H1 (cell line): Measurements from ENCODE around the gene EGFR. TPM values are rescaled to one million over a fixed set of nuclear protein-coding genes. Genes with fewer than 3 reads are reported as not detected.

ENCODE experiments used
- CTCF ChIA-PET: fragments of 300-600 bp; sonication (Branson Sonifier 250); formaldehyde crosslinking; loops from one replicate; lab custom pipeline; 2021; ENCODE audit not compliant: partially characterized antibody; lab: Charles Lee
- POLR2A ChIA-PET: fragments of 300-600 bp; sonication (Branson Sonifier 250); formaldehyde crosslinking; loops from one replicate; lab custom pipeline; 2021; ENCODE audit warnings: inconsistent platforms; ENCODE audit not compliant: partially characterized antibody; lab: Charles Lee
- DNase-seq, 2 experiments: peaks; one replicate each; pipeline versions ENCODE4 v3.0.0 to v3.0.0-alpha.2; 2010 to 2022; ENCODE audit warnings: low spot score in 2 of 2, low read depth in 1 of 2, mixed read lengths in 1 of 2
- FAIRE-seq: peaks from 2 replicates; lab custom pipeline; 2011; peaks lifted over from hg19 to GRCh38; lab: Jason Lieb, UNC
- H2AFZ ChIP-seq: 2 replicates; pipeline ENCODE4 v1.8.1; 2012; ENCODE audit warnings: low read length, inconsistent platforms
- H2AK5ac ChIP-seq: 2 replicates; pipeline ENCODE4 v1.6.1; 2013; ENCODE audit warnings: low read depth, low read length
- H2BK120ac ChIP-seq: replicated peaks from 2 replicates; pipeline ENCODE3; 2013; ENCODE audit warnings: low read depth, low read length, inconsistent platforms
- H2BK12ac ChIP-seq: 2 replicates; pipeline ENCODE4 v1.6.1; 2013; ENCODE audit warnings: low read depth, low read length
- H2BK15ac ChIP-seq: 2 replicates; pipeline ENCODE4 v1.6.1; 2013; ENCODE audit warnings: low read length
- H2BK20ac ChIP-seq: 2 replicates; pipeline ENCODE4 v1.6.1; 2013; ENCODE audit warnings: low read length
- H2BK5ac ChIP-seq: 2 replicates; pipeline ENCODE4 v1.6.1; 2013; ENCODE audit warnings: low read depth, low read length
- H3K14ac ChIP-seq: 2 replicates; pipeline ENCODE4 v1.6.1; 2013; ENCODE audit warnings: inconsistent platforms; ENCODE audit not compliant: insufficient read length
- H3K18ac ChIP-seq: 2 replicates; pipeline ENCODE4 v1.6.1; 2013; ENCODE audit warnings: low read length; ENCODE audit errors: extremely low read depth
- H3K23ac ChIP-seq: 2 replicates; pipeline ENCODE4 v1.6.1; 2013; ENCODE audit warnings: inconsistent platforms; ENCODE audit not compliant: insufficient read length
- H3K23me2 ChIP-seq: 2 replicates; pipeline ENCODE4 v1.6.1; 2013; ENCODE audit warnings: low read depth, low read length
- H3K27ac ChIP-seq: 2 replicates; pipeline ENCODE4 v1.6.1; 2011; ENCODE audit warnings: low read depth, low read length, inconsistent platforms
- H3K27me3 ChIP-seq, 4 experiments: replicated peaks in 1 of 4; 1 replicate in 1 of 4; 2 replicates in 3 of 4; pipeline versions ENCODE4 v1.6.1 to v1.8.1; 2011 to 2013; ENCODE audit warnings: low read length in 3 of 4, mild to moderate bottlenecking in 3 of 4, inconsistent platforms in 2 of 4, mixed read lengths in 2 of 4, moderate library complexity in 1 of 4; ENCODE audit not compliant: control insufficient read depth in 3 of 4, insufficient read depth in 3 of 4; ENCODE audit errors: extremely low read depth in 1 of 4
- H3K36me3 ChIP-seq, 4 experiments: 2 replicates each; pipeline versions ENCODE4 v1.6.1 to v1.8.1; 2011 to 2013; ENCODE audit warnings: mild to moderate bottlenecking in 4 of 4, low read length in 3 of 4, moderate library complexity in 2 of 4, control low read depth in 1 of 4, inconsistent platforms in 1 of 4; ENCODE audit not compliant: insufficient read depth in 4 of 4, control insufficient read depth in 2 of 4
- H3K4ac ChIP-seq: replicated peaks from 2 replicates; pipeline ENCODE3; 2013; ENCODE audit warnings: low read length, low read depth, mixed read lengths, inconsistent platforms; ENCODE audit not compliant: insufficient read length
- H3K4me1 ChIP-seq, 4 experiments: replicated peaks in 1 of 4; 1 replicate in 1 of 4; 2 replicates in 3 of 4; pipeline versions ENCODE4 v1.6.1 to v1.8.1; 2011 to 2013; ENCODE audit warnings: low read length in 3 of 4, inconsistent platforms in 2 of 4, mixed read lengths in 1 of 4; ENCODE audit not compliant: insufficient read depth in 4 of 4, control insufficient read depth in 3 of 4
- H3K4me2 ChIP-seq, 2 experiments: 2 replicates each; pipeline versions ENCODE4 v1.6.1 to v1.8.1; 2011 to 2013; ENCODE audit warnings: low read depth in 2 of 2, low read length in 2 of 2, control low read depth in 1 of 2, inconsistent platforms in 1 of 2, mild to moderate bottlenecking in 1 of 2; ENCODE audit not compliant: insufficient read depth in 1 of 2
- H3K4me3 ChIP-seq, 4 experiments: fragments of 200-600, 300-600 bp in 1 of 4; sonication (generic), shearing (Covaris generic), sonication (Bioruptor Twin) in 1 of 4; 2 replicates each; pipeline versions ENCODE4 v1.5.1 to v1.8.1; 2011 to 2016; ENCODE audit warnings: low read length in 4 of 4, low read depth in 3 of 4, control low read depth in 2 of 4, inconsistent platforms in 2 of 4, mild to moderate bottlenecking in 2 of 4, mixed read lengths in 1 of 4, moderate library complexity in 1 of 4; ENCODE audit not compliant: insufficient read depth in 2 of 4; ENCODE audit errors: extremely low read depth in 1 of 4
- H3K56ac ChIP-seq: replicated peaks from 2 replicates; pipeline ENCODE3; 2013; ENCODE audit warnings: low read depth, mild to moderate bottlenecking, mixed read lengths, low read length, inconsistent platforms; ENCODE audit not compliant: insufficient read length
- H3K79me1 ChIP-seq: 2 replicates; pipeline ENCODE4 v1.6.1; 2013; ENCODE audit warnings: low read depth, low read length, control low read depth
- H3K79me2 ChIP-seq, 2 experiments: 2 replicates each; pipeline versions ENCODE4 v1.6.1 to v1.8.1; 2012 to 2013; ENCODE audit warnings: low read length in 2 of 2, mild to moderate bottlenecking in 2 of 2, inconsistent platforms in 1 of 2; ENCODE audit not compliant: insufficient read depth in 2 of 2, control insufficient read depth in 1 of 2
- H3K9ac ChIP-seq, 4 experiments: replicated peaks in 1 of 4; 1 replicate in 1 of 4; 2 replicates in 3 of 4; pipeline versions ENCODE4 v1.6.1 to v1.8.1; 2011 to 2013; ENCODE audit warnings: low read depth in 3 of 4, low read length in 3 of 4, control low read depth in 2 of 4, mild to moderate bottlenecking in 2 of 4, moderate library complexity in 2 of 4, inconsistent platforms in 1 of 4; ENCODE audit errors: extremely low read depth in 1 of 4
- H3K9me3 ChIP-seq, 2 experiments: 2 replicates each; pipeline versions ENCODE4 v1.6.1 to v1.8.1; 2012 to 2013; ENCODE audit warnings: mild to moderate bottlenecking in 2 of 2, moderate library complexity in 2 of 2, control low read depth in 1 of 2, inconsistent platforms in 1 of 2, low read depth in 1 of 2, low read length in 1 of 2, mixed read lengths in 1 of 2; ENCODE audit not compliant: insufficient read depth in 2 of 2
- H4K20me1 ChIP-seq, 2 experiments: replicated peaks in 1 of 2; 2 replicates each; pipeline versions ENCODE3 to v1.8.1; 2011 to 2013; ENCODE audit warnings: inconsistent platforms in 2 of 2, low read length in 2 of 2, mild to moderate bottlenecking in 1 of 2; ENCODE audit not compliant: insufficient read depth in 2 of 2, control insufficient read depth in 1 of 2
- H4K5ac ChIP-seq: 2 replicates; pipeline ENCODE4 v1.6.1; 2013; ENCODE audit warnings: low read length, low read depth, mixed read lengths, inconsistent platforms; ENCODE audit not compliant: insufficient read length
- H4K8ac ChIP-seq: 2 replicates; pipeline ENCODE4 v1.8.0; 2013; ENCODE audit warnings: mild to moderate bottlenecking, moderate library complexity, low read length, inconsistent platforms; ENCODE audit not compliant: insufficient read depth; ENCODE audit errors: extremely low read depth
- H4K91ac ChIP-seq: replicated peaks from 2 replicates; pipeline ENCODE3; 2013; ENCODE audit warnings: low read length, mixed read lengths, inconsistent platforms; ENCODE audit not compliant: insufficient read length
- ATF3 ChIP-seq: IDR thresholded peaks from 2 replicates; pipeline ENCODE4 v1.6.1; 2011; ENCODE audit warnings: low read depth, mild to moderate bottlenecking, low read length; ENCODE audit not compliant: insufficient read depth
- RAD21 ChIP-seq, 2 experiments: IDR thresholded peaks in 1 of 2; conservative IDR thresholded peaks in 1 of 2; 2 replicates each; pipeline ENCODE4 v1.6.1; 2011; ENCODE audit warnings: low read depth in 2 of 2, low read length in 2 of 2, improper control_type of control experiment in 1 of 2, inconsistent platforms in 1 of 2, mild to moderate bottlenecking in 1 of 2, moderate library complexity in 1 of 2
- RNF2 ChIP-seq: fragments of 200-900, 300-1000 bp; sonication (generic); IDR thresholded peaks from 2 replicates; pipeline ENCODE4 v1.7.1; 2016; ENCODE audit warnings: borderline replicate concordance, low read depth, mild to moderate bottlenecking, antibody characterized with exemption, low read length; ENCODE audit not compliant: poor library complexity, severe bottlenecking; ENCODE audit errors: missing control alignments
- SP4 ChIP-seq: IDR thresholded peaks from 2 replicates; pipeline ENCODE4 v1.6.1; 2012; ENCODE audit warnings: low read length, inconsistent platforms
- WGBS, 2 experiments: shearing (Covaris generic) in 1 of 2; methylation state at CpG; one replicate each; pipeline versions ENCODE4 v1.1.6 to v1.1.7; 2013 to 2015; ENCODE audit warnings: low lambda C conversion rate in 2 of 2, mixed read lengths in 2 of 2, inconsistent platforms in 1 of 2, low coverage in 1 of 2, missing lambda C conversion rate in 1 of 2; ENCODE audit not compliant: insufficient replicate concordance in 2 of 2, insufficient coverage in 1 of 2, insufficient read length in 1 of 2; ENCODE audit errors: extremely low coverage in 1 of 2, missing lambda C conversion rate in 1 of 2; 5-methylcytosine and 5-hydroxymethylcytosine counted together
- polyA plus RNA-seq, 7 experiments: library from polyadenylated mRNA; depleted of rRNA in 3 of 7; stranded (reverse) in 5 of 7; unstranded in 2 of 7; fragments of >200 nt in 5 of 7; fragments of 200-250 nt in 2 of 7; gene quantifications; 1 replicate in 5 of 7; 2 replicates in 1 of 7; 4 replicates in 1 of 7; pipeline versions ENCODE4 v1.2.1 to v1.2.3, GENCODE V29; 2011 to 2013; ENCODE audit warnings: missing spikeins in 2 of 7, mixed read lengths in 2 of 7
- total RNA-seq: library from RNA; stranded (reverse); fragmentation: NEBNext Ultra II Directional; extraction: Animal tissue kit (Norgen Biotek cat#: 25700); gene quantifications from 2 replicates; pipeline ENCODE4 v1.2.1, GENCODE V29; 2021

The EGFR gene
- total and polyA plus RNA-seq, 2 of the 8 experiments (the other 6 are each of a cell fraction or from before 2014, with no cell fraction given) = 1.9 to 5.8 TPM

- Histone ChIP-seq H2BK5ac (no peak overlapping the region), H4K8ac (no peak overlapping the region), H3K4ac (no peak overlapping the region), H2AFZ (no peak overlapping the region), H3K18ac (no peak overlapping the region), H3K4me3 (no peak overlapping the region), H3K79me1 (no peaks in the 10 kb centered on the region), H3K23ac (no peak overlapping the region), H3K36me3 (no peaks in the 10 kb centered on the region), H2AK5ac (no peak overlapping the region), H3K14ac (no peak overlapping the region), H3K23me2 (peaks cover 4% of the 10 kb centered on the region; the same call in 1 of the 2 replicates), H3K27ac (no peak overlapping the region), H3K56ac (no peak overlapping the region), H4K20me1 (peaks cover 0 to 2% of the 10 kb centered on the region in 2 experiments), H3K79me2 (no peaks in the 10 kb centered on the region), H2BK120ac (no peak overlapping the region), H3K9me3 (no peaks in the 10 kb centered on the region), H3K4me2 (no peak overlapping the region), H3K4me1 (peaks cover 0 to 3% (median 1%) of the 10 kb centered on the region in 4 experiments; a peak in 2 of 7 replicates), H2BK20ac (no peak overlapping the region), H4K5ac (no peak overlapping the region), H2BK15ac (no peak overlapping the region), H4K91ac (no peak overlapping the region), H2BK12ac (no peak overlapping the region), H3K27me3 (no peaks in the 10 kb centered on the region), H3K9ac (no peak overlapping the region)
- ChIA-PET CTCF (interaction anchor here (0.6 to 1.0 kb wide), 3 partner anchors 31 to 499 kb away, joined by 3 to 4 read pairs (median 4); no protein-coding TSS in a partner anchor), POLR2A (interaction anchor here (1.4 kb wide), 1 partner anchor 11 kb away, joined by 5 read pairs; no protein-coding TSS in a partner anchor)
- FAIRE-seq = no peak
- no peak for DNase-seq
- WGBS, 2 experiments = 91% methylated on average over 8 of the region's 8 CpGs; no CpG with 5 or more reads in 1 of the 2 experiments
- TF ChIP-seq RNF2 = no peak
- TF ChIP-seq SP4 = no peak
- no peak for TF ChIP-seq ATF3
- no peak for TF ChIP-seq RAD21 (IDR thresholded peaks at IDR 0.05 in 1 of 2, conservative IDR thresholded peaks at IDR 0.05 in 1 of 2; ENCODE audit: low read depth in 2 of 2, low read length in 2 of 2)
Measured at GRCh38 chr7:55099821-55100543, 81.2 kb downstream of the EGFR start.
